CD14-positive monocyte (primary cell): Measurements from ENCODE around the gene NFKBIE. TPM values are rescaled to one million over a fixed set of nuclear protein-coding genes. Genes with fewer than 3 reads are reported as not detected.

Experiments
- DNase-seq, 3 donors: peaks; one replicate each; pipeline ENCODE4 v3.0.0-alpha.2; 2011 to 2022
- H2AFZ ChIP-seq: 2 replicates; pipeline ENCODE4 v1.6.0; 2012; ENCODE audit warnings: mild to moderate bottlenecking, low read depth, low read length, inconsistent platforms; ENCODE audit not compliant: insufficient read depth, poor library complexity, severe bottlenecking
- H3K27ac ChIP-seq, 2 donors: 1 replicate in 1 of 2; 2 replicates in 1 of 2; pipeline ENCODE4 v1.5.1; 2012 to 2013; ENCODE audit warnings: low read length in 2 of 2, control low read depth in 1 of 2, inconsistent platforms in 1 of 2, low read depth in 1 of 2, mild to moderate bottlenecking in 1 of 2
- H3K27me3 ChIP-seq, 2 donors: one replicate each; pipeline versions ENCODE4 v1.6.0 to v1.6.1; 2011 to 2013; ENCODE audit warnings: low read length in 2 of 2; ENCODE audit not compliant: control insufficient read depth in 2 of 2, insufficient read depth in 2 of 2
- H3K36me3 ChIP-seq, 2 donors: replicated peaks in 1 of 2; 1 replicate in 1 of 2; 2 replicates in 1 of 2; pipeline versions ENCODE4 v1.5.1 to v1.6.1; 2012 to 2013; ENCODE audit warnings: low read length in 2 of 2, control low read depth in 1 of 2, inconsistent platforms in 1 of 2, mild to moderate bottlenecking in 1 of 2; ENCODE audit not compliant: insufficient read depth in 2 of 2, control insufficient read depth in 1 of 2
- H3K4me1 ChIP-seq, 2 donors: 1 replicate in 1 of 2; 2 replicates in 1 of 2; pipeline versions ENCODE4 v1.5.1 to v1.6.1; 2012 to 2013; ENCODE audit warnings: low read length in 2 of 2, control low read depth in 1 of 2, inconsistent platforms in 1 of 2, mild to moderate bottlenecking in 1 of 2, moderate library complexity in 1 of 2; ENCODE audit not compliant: insufficient read depth in 2 of 2, control insufficient read depth in 1 of 2
- H3K4me2 ChIP-seq: replicated peaks from 2 replicates; pipeline ENCODE3; 2012; ENCODE audit warnings: low read length, moderate library complexity, mild to moderate bottlenecking; ENCODE audit not compliant: poor library complexity, severe bottlenecking; ENCODE audit errors: extremely low read depth
- H3K4me3 ChIP-seq, 3 experiments: fragments of 200-600 bp in 1 of 3; sonication (generic) in 1 of 3; replicated peaks in 1 of 3; 1 replicate in 2 of 3; 2 replicates in 1 of 3; pipeline ENCODE4 v1.5.1; 2011 to 2013; ENCODE audit warnings: low read length in 3 of 3, mild to moderate bottlenecking in 3 of 3, control low read depth in 2 of 3, low read depth in 2 of 3, inconsistent platforms in 1 of 3, moderate library complexity in 1 of 3
- H3K79me2 ChIP-seq: 2 replicates; pipeline ENCODE4 v1.6.0; 2012; ENCODE audit warnings: mild to moderate bottlenecking, control low read depth, inconsistent platforms, low read length, moderate library complexity; ENCODE audit not compliant: insufficient read depth
- H3K9ac ChIP-seq: 2 replicates; pipeline ENCODE4 v1.6.0; 2017; ENCODE audit warnings: low read length, mild to moderate bottlenecking; ENCODE audit not compliant: insufficient read depth, poor library complexity, severe bottlenecking
- H3K9me3 ChIP-seq, 2 donors: replicated peaks in 1 of 2; 1 replicate in 1 of 2; 2 replicates in 1 of 2; pipeline versions ENCODE4 v1.5.1 to v1.6.1; 2012 to 2013; ENCODE audit warnings: low read length in 2 of 2, control low read depth in 1 of 2; ENCODE audit not compliant: control insufficient read depth in 1 of 2, insufficient read depth in 1 of 2
- H4K20me1 ChIP-seq: 2 replicates; pipeline ENCODE4 v1.6.0; 2012; ENCODE audit warnings: mild to moderate bottlenecking, low read length, control low read depth, moderate library complexity; ENCODE audit not compliant: insufficient read depth
- H3K27ac Mint-ChIP-seq, 7 donors: one replicate each; pipeline ENCODE4 v1.8.0; 2020; ENCODE audit warnings: mild to moderate bottlenecking in 7 of 7, mixed read lengths in 7 of 7, moderate library complexity in 6 of 7, inconsistent platforms in 2 of 7
- H3K27me3 Mint-ChIP-seq, 3 donors: one replicate each; pipeline ENCODE4 v1.8.0; 2021 to 2022; ENCODE audit warnings: low read depth in 3 of 3, mild to moderate bottlenecking in 3 of 3, mixed read lengths in 3 of 3, moderate library complexity in 3 of 3, inconsistent platforms in 1 of 3
- H3K36me3 Mint-ChIP-seq, 2 donors: one replicate each; pipeline ENCODE4 v1.8.0; 2020; ENCODE audit warnings: mixed read lengths in 2 of 2, inconsistent platforms in 1 of 2, mild to moderate bottlenecking in 1 of 2
- H3K4me1 Mint-ChIP-seq: one replicate; pipeline ENCODE4 v1.8.0; 2020; ENCODE audit warnings: mild to moderate bottlenecking, mixed read lengths
- H3K4me3 Mint-ChIP-seq, 2 donors: one replicate each; pipeline ENCODE4 v1.8.0; 2020; ENCODE audit warnings: mild to moderate bottlenecking in 2 of 2, mixed read lengths in 2 of 2, moderate library complexity in 1 of 2
- H3K9me3 Mint-ChIP-seq, 7 donors: one replicate each; pipeline ENCODE4 v1.8.0; 2020 to 2022; ENCODE audit warnings: mixed read lengths in 7 of 7, mild to moderate bottlenecking in 6 of 7, moderate library complexity in 6 of 7, inconsistent platforms in 2 of 7
- WGBS: methylation state at CpG from one replicate; pipeline ENCODE4 v1.1.5; 2013; ENCODE audit warnings: missing lambda C conversion rate; ENCODE audit not compliant: insufficient coverage; 5-methylcytosine and 5-hydroxymethylcytosine counted together
- intact Hi-C, 2 donors: fragments of 100-400 bp; cut with micrococcal nuclease; formaldehyde crosslinking; loops; one replicate each; pipeline versions ENCODE4 v1.15.0 to v1.15.1; 2023
- polyA plus RNA-seq, 3 donors: library from polyadenylated mRNA; depleted of rRNA in 1 of 3; unstranded in 2 of 3; stranded (reverse) in 1 of 3; fragments of 300-500 nt in 2 of 3; fragments of >200 nt in 1 of 3; fragmentation: Illumina TruSeq in 2 of 3; gene quantifications; 1 replicate in 2 of 3; 2 replicates in 1 of 3; pipeline ENCODE4 v1.2.3, GENCODE V29; 2012 to 2021
- TF ChIP-seq, protein P1 (sequence below): fragments of 200-600 bp; IDR thresholded peaks from one replicate; pipeline ENCODE4 v1.8.0; 2022; ENCODE audit warnings: antibody characterized with exemption, mild to moderate bottlenecking

The NFKBIE gene
- polyA plus RNA-seq, 3 donors, result 19.9 to 108 (median 23.2) TPM

DNA sequence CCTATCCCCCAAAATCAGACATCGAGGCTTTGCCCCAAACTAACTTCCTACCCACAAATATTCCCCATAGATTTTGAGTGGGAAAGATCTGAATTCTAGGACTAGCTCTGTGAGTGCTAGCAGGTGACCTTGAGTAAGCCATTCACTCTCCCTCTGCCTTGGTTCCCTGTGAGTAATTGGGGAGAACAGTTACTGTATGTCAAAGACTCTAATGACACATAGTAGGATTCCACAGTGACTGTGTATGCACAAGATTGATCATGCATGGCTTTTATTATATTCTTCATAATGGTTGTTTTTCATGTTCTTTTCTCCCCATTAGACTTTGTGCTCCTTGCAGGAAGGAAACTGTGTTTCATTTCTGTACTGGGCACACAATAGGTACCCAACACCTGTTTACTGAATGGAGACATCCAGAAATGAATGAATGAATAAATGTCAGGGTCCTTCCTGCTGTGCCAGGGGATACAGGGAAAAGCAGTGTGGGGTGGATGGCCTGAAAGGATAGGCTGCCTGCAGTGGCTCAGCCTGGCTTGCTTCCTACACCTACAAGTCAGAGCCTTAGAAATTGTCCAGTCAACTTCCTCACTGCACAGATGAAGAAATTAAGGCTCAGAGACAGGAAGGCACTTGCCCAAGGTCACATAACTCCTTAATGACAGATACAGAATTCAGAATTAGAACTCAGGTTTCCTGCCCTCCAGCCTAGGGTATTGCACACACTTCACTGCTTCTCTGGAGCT, 4.0 kb upstream of the NFKBIE start:
- Histone ChIP-seq H3K79me2 (peaks cover 10% of the 10 kb centered on the region), H3K4me3 (no peak overlapping the region), H4K20me1 (peaks cover 10% of the 10 kb centered on the region), H3K9me3 (peaks cover 0 to 14% of the 10 kb centered on the region in 2 donors), H3K4me1 (peaks cover 16 to 24% of the 10 kb centered on the region in 2 donors), H3K27me3 (peaks cover 41 to 58% of the 10 kb centered on the region in 2 donors), H3K27ac (no peak overlapping the region), H3K36me3 (no peaks in the 10 kb centered on the region), H3K9ac (no peak overlapping the region), H2AFZ (no peak overlapping the region), H3K4me2 (no peak overlapping the region)
- Mint-ChIP-seq H3K4me1 (peaks cover 26% of the 10 kb centered on the region), H3K4me3 (peak overlapping the region; percentile 43 to 85), H3K27ac (peak overlapping the region in 2 of 7 donors; percentile 27 to 31), H3K27me3 (peaks cover 48 to 58% (median 58%) of the 10 kb centered on the region in 3 donors), H3K36me3 (peaks cover 4 to 6% of the 10 kb centered on the region in 2 donors), H3K9me3 (peaks cover 0 to 16% (median 7%) of the 10 kb centered on the region in 7 donors)
- intact Hi-C loops, result loop anchor here (2.0 to 10.0 kb wide), 4 partner anchors 43 to 475 kb away; partner anchors contain the start of genes AARS2 (in 2 of the 2) and CDC5L (in 1 of the 2)
- TF ChIP-seq, protein P1, sequence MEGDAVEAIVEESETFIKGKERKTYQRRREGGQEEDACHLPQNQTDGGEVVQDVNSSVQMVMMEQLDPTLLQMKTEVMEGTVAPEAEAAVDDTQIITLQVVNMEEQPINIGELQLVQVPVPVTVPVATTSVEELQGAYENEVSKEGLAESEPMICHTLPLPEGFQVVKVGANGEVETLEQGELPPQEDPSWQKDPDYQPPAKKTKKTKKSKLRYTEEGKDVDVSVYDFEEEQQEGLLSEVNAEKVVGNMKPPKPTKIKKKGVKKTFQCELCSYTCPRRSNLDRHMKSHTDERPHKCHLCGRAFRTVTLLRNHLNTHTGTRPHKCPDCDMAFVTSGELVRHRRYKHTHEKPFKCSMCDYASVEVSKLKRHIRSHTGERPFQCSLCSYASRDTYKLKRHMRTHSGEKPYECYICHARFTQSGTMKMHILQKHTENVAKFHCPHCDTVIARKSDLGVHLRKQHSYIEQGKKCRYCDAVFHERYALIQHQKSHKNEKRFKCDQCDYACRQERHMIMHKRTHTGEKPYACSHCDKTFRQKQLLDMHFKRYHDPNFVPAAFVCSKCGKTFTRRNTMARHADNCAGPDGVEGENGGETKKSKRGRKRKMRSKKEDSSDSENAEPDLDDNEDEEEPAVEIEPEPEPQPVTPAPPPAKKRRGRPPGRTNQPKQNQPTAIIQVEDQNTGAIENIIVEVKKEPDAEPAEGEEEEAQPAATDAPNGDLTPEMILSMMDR, result no peak
- WGBS, result no CpG with 5 or more reads among the region's 1 CpG
- peak in 2 of 3 donors; percentile 57 to 68 for DNase-seq

DNA sequence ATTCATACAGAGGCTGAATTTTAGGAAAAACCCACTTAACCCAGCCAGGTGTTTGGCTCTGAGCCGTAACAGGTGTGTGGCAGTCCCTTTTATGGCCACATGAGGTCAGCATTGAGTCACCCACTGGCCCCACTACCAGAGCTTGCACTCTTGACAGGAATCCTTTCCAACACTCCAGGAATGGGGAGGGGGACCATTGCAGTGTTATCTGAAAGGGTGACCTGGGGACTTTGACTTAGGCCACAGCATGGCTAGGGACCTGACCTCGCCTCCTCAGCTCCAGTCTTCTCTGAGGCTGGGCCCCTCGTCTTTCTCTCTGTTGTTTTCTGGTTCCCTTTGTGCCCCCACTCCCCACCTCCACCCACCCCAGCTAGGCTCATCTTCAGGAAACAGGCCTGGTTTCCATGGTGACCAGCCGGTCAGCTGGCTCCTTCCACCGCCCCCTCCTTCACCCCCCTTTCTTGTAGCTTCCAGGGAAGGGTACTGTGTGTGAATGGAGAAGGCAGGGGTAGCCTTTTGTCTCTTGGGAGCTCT, 2.8 kb upstream of the NFKBIE start:
- H3K27me3 Mint-ChIP-seq, result peaks cover 42 to 51% (median 49%) of the 10 kb centered on the region in 3 donors
- peak in 2 of 3 donors; percentile 58 to 63 for DNase-seq
- no peak overlapping the region for H3K27ac ChIP-seq
- no peak overlapping the region for H3K4me2 ChIP-seq
- no peak overlapping the region for H3K4me3 ChIP-seq
- peaks cover 0 to 14% of the 10 kb centered on the region in 2 donors for H3K9me3 ChIP-seq
- no peak overlapping the region for H3K9ac ChIP-seq
- TF ChIP-seq, protein P1, result peak; percentile 99
- H3K27ac Mint-ChIP-seq, result peak overlapping the region in 1 of 7 donors; percentile 69
- 42% methylated on average over 2 of the region's 5 CpGs for WGBS
- peaks cover 6 to 9% of the 10 kb centered on the region in 2 donors for H3K36me3 Mint-ChIP-seq
- peaks cover 26 to 34% of the 10 kb centered on the region in 2 donors for H3K4me1 ChIP-seq
- peaks cover 35 to 46% of the 10 kb centered on the region in 2 donors for H3K27me3 ChIP-seq
- peaks cover 0 to 16% (median 7%) of the 10 kb centered on the region in 7 donors for H3K9me3 Mint-ChIP-seq
- H2AFZ ChIP-seq, result no peak overlapping the region
- intact Hi-C loops, result loop anchor here (2.0 to 10.0 kb wide), 4 partner anchors 44 to 473 kb away; partner anchors contain the start of genes AARS2 (in 2 of the 2) and CDC5L (in 1 of the 2)
- H3K4me1 Mint-ChIP-seq, result peaks cover 36% of the 10 kb centered on the region
- H3K79me2 ChIP-seq, result peaks cover 22% of the 10 kb centered on the region
- H3K4me3 Mint-ChIP-seq, result peak overlapping the region in 1 of 2 donors; percentile 85
- H3K36me3 ChIP-seq, result no peaks in the 10 kb centered on the region
- peaks cover 21% of the 10 kb centered on the region for H4K20me1 ChIP-seq
